Fibroblast of lung (primary cell): Measurements from ENCODE around the gene GNGT1. TPM values are rescaled to one million over a fixed set of nuclear protein-coding genes. Genes with fewer than 3 reads are reported as not detected.

Experiments
- DNase-seq, 2 donors: peaks; one replicate each; pipeline versions ENCODE4 v3.0.0 to v3.0.0-alpha.2; 2010; ENCODE audit warnings: low read depth in 2 of 2
- H2AFZ ChIP-seq: 2 replicates; pipeline ENCODE4 v1.5.1; 2012; ENCODE audit warnings: low read length, control low read depth, inconsistent platforms
- H3K27ac ChIP-seq: 2 replicates; pipeline ENCODE4 v1.5.1; 2011; ENCODE audit warnings: low read length, control low read depth; ENCODE audit not compliant: insufficient read depth
- H3K27me3 ChIP-seq: 2 replicates; pipeline ENCODE4 v1.5.1; 2011; ENCODE audit warnings: mild to moderate bottlenecking, low read length; ENCODE audit not compliant: control insufficient read depth, insufficient read depth
- H3K36me3 ChIP-seq: 2 replicates; pipeline ENCODE4 v1.5.1; 2011; ENCODE audit warnings: low read length; ENCODE audit not compliant: control insufficient read depth, insufficient read depth
- H3K4me1 ChIP-seq: 2 replicates; pipeline ENCODE4 v1.5.1; 2011; ENCODE audit warnings: low read length; ENCODE audit not compliant: control insufficient read depth, insufficient read depth; ENCODE audit errors: extremely low read depth
- H3K4me2 ChIP-seq: 2 replicates; pipeline ENCODE4 v1.5.1; 2011; ENCODE audit warnings: low read length, control low read depth; ENCODE audit not compliant: insufficient read depth; ENCODE audit errors: extremely low read depth
- H3K4me3 ChIP-seq, 4 experiments: fragments of 200-600 bp in 1 of 4; sonication (generic) in 1 of 4; replicated peaks in 1 of 4; 2 replicates each; pipeline ENCODE4 v1.5.1; 2011 to 2016; ENCODE audit warnings: low read length in 4 of 4, low read depth in 3 of 4, mild to moderate bottlenecking in 3 of 4, control low read depth in 2 of 4, inconsistent platforms in 1 of 4, mixed read lengths in 1 of 4; ENCODE audit not compliant: insufficient read depth in 1 of 4; ENCODE audit errors: control extremely low read depth in 1 of 4
- H3K79me2 ChIP-seq: 2 replicates; pipeline ENCODE4 v1.5.1; 2012; ENCODE audit warnings: mild to moderate bottlenecking, low read length, inconsistent platforms; ENCODE audit not compliant: control insufficient read depth, insufficient read depth
- H3K9ac ChIP-seq: 2 replicates; pipeline ENCODE4 v1.5.1; 2011; ENCODE audit warnings: mild to moderate bottlenecking, low read length, control low read depth; ENCODE audit not compliant: insufficient read depth
- H3K9me3 ChIP-seq: 2 replicates; pipeline ENCODE4 v1.5.1; 2012; ENCODE audit warnings: low read depth, low read length; ENCODE audit not compliant: control insufficient read depth, insufficient read depth
- H4K20me1 ChIP-seq: 2 replicates; pipeline ENCODE4 v1.5.1; 2011; ENCODE audit warnings: low read length; ENCODE audit not compliant: control insufficient read depth, insufficient read depth; ENCODE audit errors: extremely low read depth
- EZH2 ChIP-seq: IDR thresholded peaks from 2 replicates; pipeline ENCODE4 v1.5.1; 2012; ENCODE audit warnings: low read length, control low read depth, mild to moderate bottlenecking; ENCODE audit errors: missing control alignments
- polyA plus RNA-seq, 2 donors: library from polyadenylated mRNA; depleted of rRNA in 1 of 2; stranded (reverse) in 1 of 2; unstranded in 1 of 2; fragments of >200 nt; gene quantifications; 2 replicates each; pipeline ENCODE4 v1.2.1, GENCODE V29; 2011 to 2012; ENCODE audit warnings: missing spikeins in 1 of 2
- total RNA-seq: library from RNA; depleted of rRNA; stranded (reverse); fragments of >200 nt; gene quantifications from 2 replicates; pipeline ENCODE4 v1.2.1, GENCODE V29; 2014
- TF ChIP-seq, protein P1 (sequence below), 2 donors: IDR thresholded peaks in 1 of 2; conservative IDR thresholded peaks in 1 of 2; 1 replicate in 1 of 2; 2 replicates in 1 of 2; pipeline ENCODE4 v1.5.1; 2011 to 2012; ENCODE audit warnings: low read length in 2 of 2, control low read depth in 1 of 2, inconsistent platforms in 1 of 2, low read depth in 1 of 2, mild to moderate bottlenecking in 1 of 2

Gene GNGT1
- total and polyA plus RNA-seq, 2 donors (not counting 1 experiment from before 2014, with no cell fraction given): not detected

DNA sequence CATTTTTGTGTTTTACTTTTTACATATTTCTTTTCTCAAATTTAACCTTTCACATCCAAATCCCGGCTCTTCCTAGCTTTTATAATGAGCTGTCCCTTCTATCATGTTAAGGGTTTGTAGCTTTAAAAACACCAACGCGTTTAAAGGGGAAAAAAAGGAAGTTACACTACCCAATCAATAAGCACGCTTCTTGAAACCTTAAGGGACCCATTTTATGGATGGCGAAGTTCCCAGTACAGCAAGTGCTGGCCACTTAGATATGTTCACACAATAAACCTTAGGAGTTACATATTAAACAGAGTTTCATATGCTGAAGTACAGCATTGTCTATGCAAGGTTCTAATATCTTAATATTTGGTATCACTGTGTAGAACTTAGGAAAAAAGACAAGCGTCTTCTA lies 16.9 kb downstream of the GNGT1 start:
- Histone ChIP-seq H3K4me3 (peak overlapping the region; percentile 67 to 78 (median 72)), H3K4me2 (peak overlapping the region; percentile 94), H2AFZ (no peak overlapping the region), H3K27me3 (no peaks in the 10 kb centered on the region), H3K79me2 (peaks cover 37% of the 10 kb centered on the region), H3K4me1 (no peaks in the 10 kb centered on the region), H3K9me3 (no peaks in the 10 kb centered on the region), H3K9ac (no peak overlapping the region), H3K36me3 (peaks cover 8% of the 10 kb centered on the region), H3K27ac (peak overlapping the region; percentile 0), H4K20me1 (no peaks in the 10 kb centered on the region)
- DNase-seq: peak in 1 of 2 donors; percentile 32
- TF ChIP-seq, protein P1, sequence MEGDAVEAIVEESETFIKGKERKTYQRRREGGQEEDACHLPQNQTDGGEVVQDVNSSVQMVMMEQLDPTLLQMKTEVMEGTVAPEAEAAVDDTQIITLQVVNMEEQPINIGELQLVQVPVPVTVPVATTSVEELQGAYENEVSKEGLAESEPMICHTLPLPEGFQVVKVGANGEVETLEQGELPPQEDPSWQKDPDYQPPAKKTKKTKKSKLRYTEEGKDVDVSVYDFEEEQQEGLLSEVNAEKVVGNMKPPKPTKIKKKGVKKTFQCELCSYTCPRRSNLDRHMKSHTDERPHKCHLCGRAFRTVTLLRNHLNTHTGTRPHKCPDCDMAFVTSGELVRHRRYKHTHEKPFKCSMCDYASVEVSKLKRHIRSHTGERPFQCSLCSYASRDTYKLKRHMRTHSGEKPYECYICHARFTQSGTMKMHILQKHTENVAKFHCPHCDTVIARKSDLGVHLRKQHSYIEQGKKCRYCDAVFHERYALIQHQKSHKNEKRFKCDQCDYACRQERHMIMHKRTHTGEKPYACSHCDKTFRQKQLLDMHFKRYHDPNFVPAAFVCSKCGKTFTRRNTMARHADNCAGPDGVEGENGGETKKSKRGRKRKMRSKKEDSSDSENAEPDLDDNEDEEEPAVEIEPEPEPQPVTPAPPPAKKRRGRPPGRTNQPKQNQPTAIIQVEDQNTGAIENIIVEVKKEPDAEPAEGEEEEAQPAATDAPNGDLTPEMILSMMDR (conservative IDR thresholded peaks at IDR 0.05 in 1 of 2, IDR thresholded peaks at IDR 0.05 in 1 of 2; ENCODE audit: low read depth in 1 of 2, low read length in 2 of 2): no peak
- no peak for TF ChIP-seq EZH2

DNA sequence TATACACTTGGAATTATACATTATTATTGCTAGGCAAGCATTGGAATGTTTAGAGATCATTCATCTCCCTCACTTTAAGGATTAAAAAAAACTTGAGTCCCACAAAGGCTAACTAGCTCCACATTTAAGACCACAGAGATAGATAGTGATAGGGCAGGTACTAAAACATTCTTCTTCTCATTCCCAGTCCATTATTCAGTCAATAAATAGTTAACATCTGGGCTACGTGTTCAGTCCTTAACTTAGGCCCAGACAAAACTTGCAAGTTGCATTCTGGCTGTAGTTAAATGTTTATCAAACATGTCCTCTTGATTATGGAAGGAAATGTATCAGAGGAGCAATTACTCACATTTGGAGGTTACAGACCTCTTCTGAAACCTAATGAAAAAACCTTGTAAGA lies 17.6 kb downstream of the GNGT1 start:
- peak; percentile 23 to 55 for DNase-seq
- Histone ChIP-seq H3K9me3 (no peaks in the 10 kb centered on the region), H3K4me1 (no peaks in the 10 kb centered on the region), H4K20me1 (no peaks in the 10 kb centered on the region), H3K27ac (peak overlapping the region; percentile 0), H3K36me3 (peaks cover 8% of the 10 kb centered on the region), H3K9ac (peak overlapping the region; percentile 34), H3K4me2 (peak overlapping the region; percentile 94), H3K79me2 (peaks cover 37% of the 10 kb centered on the region), H3K27me3 (no peaks in the 10 kb centered on the region), H2AFZ (no peak overlapping the region), H3K4me3 (peak overlapping the region; percentile 67 to 78 (median 72))
- TF ChIP-seq, protein P1 (conservative IDR thresholded peaks at IDR 0.05 in 1 of 2, IDR thresholded peaks at IDR 0.05 in 1 of 2; ENCODE audit: low read depth in 1 of 2, low read length in 2 of 2): no peak
- TF ChIP-seq EZH2: no peak

DNA sequence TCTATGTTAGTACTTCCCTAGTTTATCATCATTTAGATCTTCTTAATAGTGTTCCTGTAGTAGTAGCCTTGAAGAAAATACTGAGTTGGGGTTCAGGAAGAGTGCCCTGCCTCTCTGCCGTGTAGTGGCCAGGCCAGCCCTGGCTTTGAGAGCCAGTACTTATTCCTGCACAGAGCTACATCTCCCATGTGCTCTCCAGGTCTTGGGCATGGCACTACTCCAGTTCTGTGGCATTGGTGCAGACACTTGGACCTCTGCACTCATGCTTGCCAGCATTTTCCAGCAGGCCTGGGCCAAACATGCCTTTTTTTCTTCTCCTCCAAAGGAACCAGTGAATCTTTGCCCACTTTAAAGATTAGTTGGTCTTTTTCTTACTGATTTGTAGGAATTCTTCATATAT lies 20.4 kb downstream of the GNGT1 start:
- TF ChIP-seq, protein P1 (conservative IDR thresholded peaks at IDR 0.05 in 1 of 2, IDR thresholded peaks at IDR 0.05 in 1 of 2; ENCODE audit: low read depth in 1 of 2, low read length in 2 of 2): no peak
- TF ChIP-seq EZH2: no peak
- Histone ChIP-seq H3K79me2 (peaks cover 33% of the 10 kb centered on the region), H3K27ac (no peak overlapping the region), H3K27me3 (no peaks in the 10 kb centered on the region), H3K9me3 (no peaks in the 10 kb centered on the region), H2AFZ (no peak overlapping the region), H3K36me3 (peaks cover 8% of the 10 kb centered on the region), H3K4me1 (no peaks in the 10 kb centered on the region), H3K4me3 (no peak overlapping the region), H3K9ac (no peak overlapping the region), H3K4me2 (no peak overlapping the region), H4K20me1 (no peaks in the 10 kb centered on the region)
- no peak for DNase-seq
